Esophagus squamous epithelium (tissue), 5 donors: ENCODE results near the gene ANKRD23. TPM values are rescaled to one million over a fixed set of nuclear protein-coding genes. Genes with fewer than 3 reads are reported as not detected.

Experiments used
- DNase-seq: peaks from one replicate; lab custom pipeline; 2025; lab: John Stamatoyannopoulos, UW
- H3K27ac ChIP-seq, 4 donors: fragments of 200-600 bp; sonication (generic); one replicate each; pipeline ENCODE4 v1.5.1; 2016 to 2019; ENCODE audit warnings: mild to moderate bottlenecking in 1 of 4
- H3K27me3 ChIP-seq, 4 donors: fragments of 200-600 bp; sonication (generic); 1 replicate in 3 of 4; 2 replicates in 1 of 4; pipeline versions ENCODE4 v1.5.1 to v1.6.0; 2017 to 2021; ENCODE audit warnings: antibody characterized with exemption in 1 of 4
- H3K36me3 ChIP-seq, 3 donors: fragments of 200-600 bp; sonication (generic); one replicate each; pipeline ENCODE4 v1.5.1; 2016 to 2019
- H3K4me1 ChIP-seq, 3 donors: fragments of 200-600 bp; sonication (generic); one replicate each; pipeline ENCODE4 v1.5.1; 2017 to 2019
- H3K4me3 ChIP-seq, 4 donors: fragments of 200-600 bp; sonication (generic); 1 replicate in 3 of 4; 2 replicates in 1 of 4; pipeline ENCODE4 v1.5.1; 2016 to 2019; ENCODE audit warnings: mild to moderate bottlenecking in 2 of 4, moderate library complexity in 1 of 4
- H3K9me3 ChIP-seq, 3 donors: fragments of 200-600 bp; sonication (generic); one replicate each; pipeline ENCODE4 v1.5.1; 2016 to 2019
- CTCF ChIP-seq, 6 experiments: fragments of 450-650 bp in 4 of 6; fragments of 200-600 bp in 2 of 6; sonication (generic) in 2 of 6; IDR thresholded peaks; one replicate each; pipeline ENCODE4 v1.5.1; 2016 to 2019; ENCODE audit warnings: antibody characterized with exemption in 6 of 6, mild to moderate bottlenecking in 4 of 6, moderate library complexity in 4 of 6
- POLR2A ChIP-seq, 4 donors: fragments of 450-650 bp; IDR thresholded peaks; one replicate each; pipeline ENCODE4 v1.6.1; 2017; ENCODE audit warnings: antibody characterized with exemption in 4 of 4, mild to moderate bottlenecking in 4 of 4, moderate library complexity in 3 of 4
- WGBS, 2 donors: methylation state at CpG; one replicate each; pipeline ENCODE4 v1.1.5; 2018; 5-methylcytosine and 5-hydroxymethylcytosine counted together
- intact Hi-C: fragments of 100-400 bp; cut with DNase I; formaldehyde crosslinking; loops from one replicate; pipeline ENCODE4 v1.15.0; 2022
- total RNA-seq, 4 donors: library from RNA; depleted of rRNA; stranded (reverse); fragments of >200 nt; gene quantifications; one replicate each; pipeline ENCODE4 v1.1.0, GENCODE V29; 2016
- donor health status: DM: yes; HTN: yes; CAD: no.

Gene ANKRD23
- total RNA-seq, 4 donors from 2014 or later = 1.00 to 3.4 (median 2.1) TPM

- intact Hi-C loops = no loop called here
- H3K4me3 ChIP-seq = no peak overlapping the region
- H3K27me3 ChIP-seq = no peaks in the 10 kb centered on the region
- H3K9me3 ChIP-seq = no peaks in the 10 kb centered on the region
- no peak overlapping the region for H3K27ac ChIP-seq
- H3K4me1 ChIP-seq = peaks cover 0 to 10% (median 0%) of the 10 kb centered on the region in 3 donors
- no peak for TF ChIP-seq POLR2A (IDR thresholded peaks at IDR 0.05)
- TF ChIP-seq CTCF (IDR thresholded peaks at IDR 0.05) = peak; percentile 77 to 94 (median 90)
- H3K36me3 ChIP-seq = peaks cover 0 to 72% (median 6%) of the 10 kb centered on the region in 3 donors
- DNase-seq = peak; percentile 13
- 35 to 75% methylated on average over 2 to 6 of the region's 15 CpGs for WGBS, 2 donors
These were observed 42.6 kb downstream of the ANKRD23 start for GRCh38 chr2:96801005-96801785.

- no peak for DNase-seq
- intact Hi-C loops = no loop called here
- no peak overlapping the region for H3K27ac ChIP-seq
- no peaks in the 10 kb centered on the region for H3K27me3 ChIP-seq
- no peaks in the 10 kb centered on the region for H3K9me3 ChIP-seq
- WGBS, 2 donors = 79 to 87% methylated on average over 6 to 11 of the region's 27 CpGs
- H3K36me3 ChIP-seq = peaks cover 0 to 72% (median 6%) of the 10 kb centered on the region in 3 donors
- H3K4me1 ChIP-seq = peaks cover 0 to 10% (median 0%) of the 10 kb centered on the region in 3 donors
- no peak for TF ChIP-seq POLR2A (IDR thresholded peaks at IDR 0.05)
- no peak for TF ChIP-seq CTCF (IDR thresholded peaks at IDR 0.05)
- no peak overlapping the region for H3K4me3 ChIP-seq
These were observed 43.5 kb downstream of the ANKRD23 start for GRCh38 chr2:96800061-96801004.

- DNase-seq = no peak
- no peak overlapping the region for H3K27ac ChIP-seq
- no peaks in the 10 kb centered on the region for H3K9me3 ChIP-seq
- H3K36me3 ChIP-seq = peaks cover 0 to 69% (median 6%) of the 10 kb centered on the region in 3 donors
- intact Hi-C loops = no loop called here
- no peak overlapping the region for H3K4me3 ChIP-seq
- 65 to 97% methylated on average over 2 to 8 of the region's 8 CpGs for WGBS, 2 donors
- TF ChIP-seq POLR2A (IDR thresholded peaks at IDR 0.05) (no peak), CTCF (IDR thresholded peaks at IDR 0.05) (no peak)
- no peaks in the 10 kb centered on the region for H3K27me3 ChIP-seq
- H3K4me1 ChIP-seq = peaks cover 0 to 10% (median 0%) of the 10 kb centered on the region in 3 donors
These were observed 44.2 kb downstream of the ANKRD23 start for GRCh38 chr2:96799623-96799935.

- peaks cover 0 to 64% (median 6%) of the 10 kb centered on the region in 3 donors for H3K36me3 ChIP-seq
- H3K27me3 ChIP-seq = no peaks in the 10 kb centered on the region
- DNase-seq = no peak
- WGBS, 2 donors = 62 to 91% methylated on average over 11 to 19 of the region's 23 CpGs
- TF ChIP-seq POLR2A (IDR thresholded peaks at IDR 0.05) = no peak
- no peak for TF ChIP-seq CTCF (IDR thresholded peaks at IDR 0.05)
- no peak overlapping the region for H3K4me3 ChIP-seq
- no peak overlapping the region for H3K27ac ChIP-seq
- H3K4me1 ChIP-seq = peaks cover 0 to 10% (median 0%) of the 10 kb centered on the region in 3 donors
- no peaks in the 10 kb centered on the region for H3K9me3 ChIP-seq
- intact Hi-C loops = no loop called here
These were observed 44.8 kb downstream of the ANKRD23 start for GRCh38 chr2:96798733-96799622.
